SH-SY5Y (cell line): ENCODE data around the gene RNF39.

ENCODE experiments used
- GATA2 ChIP-seq: IDR thresholded peaks from 2 replicates; pipeline ENCODE4 v1.6.1; 2011; ENCODE audit warnings: mild to moderate bottlenecking, low read depth, low read length
- GATA3 ChIP-seq: IDR thresholded peaks from 2 replicates; pipeline ENCODE4 v1.6.1; 2011; ENCODE audit warnings: low read depth, mild to moderate bottlenecking, low read length, moderate library complexity

Gene RNF39

GRCh38 chr6:30074331-30075093 is 1.1 kb downstream of the RNF39 start:
- TF ChIP-seq GATA2 (no peak), GATA3 (no peak)

- no peak for TF ChIP-seq GATA3
- TF ChIP-seq GATA2, result no peak
Measured at GRCh38 chr6:30073489-30074235, 1.9 kb downstream of the RNF39 start.

- no peak for TF ChIP-seq GATA2
- no peak for TF ChIP-seq GATA3
Measured at GRCh38 chr6:30071858-30072257, 3.7 kb downstream of the RNF39 start.

GRCh38 chr6:30071081-30071818 is 4.3 kb downstream of the RNF39 start:
- TF ChIP-seq GATA2 (no peak), GATA3 (no peak)

- TF ChIP-seq GATA3 (no peak), GATA2 (no peak)
Measured at GRCh38 chr6:30067460-30068139, 8.0 kb downstream of the RNF39 start.

- TF ChIP-seq GATA3, result no peak
- TF ChIP-seq GATA2, result no peak
Measured at GRCh38 chr6:30066577-30067459, 8.8 kb downstream of the RNF39 start, which contains the start of gene PPP1R11. Gene PPP1R11, plus strand, starts transcription at chr6:30067198. Its CDS starts 213 bp downstream, at chr6:30067411.

- TF ChIP-seq GATA2 (no peak), GATA3 (no peak)
Measured at GRCh38 chr6:30066082-30066481, 9.5 kb downstream of the RNF39 start.

GRCh38 chr6:30063315-30063714 is 12.3 kb downstream of the RNF39 start:
- TF ChIP-seq GATA2, result no peak
- no peak for TF ChIP-seq GATA3

- no peak for TF ChIP-seq GATA2
Measured at GRCh38 chr6:30062471-30063178, 12.9 kb downstream of the RNF39 start.

- no peak for TF ChIP-seq GATA2
- TF ChIP-seq GATA3, result no peak
Measured at GRCh38 chr6:30061858-30062458, 13.6 kb downstream of the RNF39 start.

GRCh38 chr6:30061092-30061857 is 14.3 kb downstream of the RNF39 start, which contains the start of gene POLR1H:
Gene POLR1H, plus strand, starts transcription at chr6:30061265. Its CDS starts 260 bp downstream, at chr6:30061525.
- no peak for TF ChIP-seq GATA2

GRCh38 chr6:30060606-30061091 is 14.9 kb downstream of the RNF39 start:
- no peak for TF ChIP-seq GATA3
- no peak for TF ChIP-seq GATA2
